ENCODE results near the gene BTBD17. TPM values are rescaled to one million over a fixed set of nuclear protein-coding genes. Genes with fewer than 3 reads are reported as not detected.

The BTBD17 gene
- total and polyA plus RNA-seq, 2 experiments from 2014 or later: 0.39 to 1.3 TPM

- no peaks in the 10 kb centered on the region for H3K9me3 ChIP-seq (ENCODE audit: low read depth)
- no peaks in the 10 kb centered on the region for H3K27me3 ChIP-seq
- no peaks in the 10 kb centered on the region for H4K20me1 ChIP-seq (ENCODE audit: insufficient read depth, poor library complexity, severe bottlenecking)
- no peaks in the 10 kb centered on the region for H3K9me2 ChIP-seq (replicated peaks; ENCODE audit: insufficient read depth)
- H3K4me3 ChIP-seq: no peak overlapping the region
- no peak overlapping the region for H3K4me2 ChIP-seq
- no peak for DNase-seq (ENCODE audit: low spot score)
- no peak overlapping the region for H2AFZ ChIP-seq
- 95% methylated on average over 4 of the region's 4 CpGs for WGBS (ENCODE audit: low lambda C conversion rate, missing lambda C conversion rate)
- TF ChIP-seq EZH2phosphoT487 (IDR thresholded peaks at IDR 0.05; ENCODE audit: low read depth, severe bottlenecking, unreplicated experiment) (no peak), EZH2 (IDR thresholded peaks at IDR 0.05; ENCODE audit: borderline replicate concordance) (no peak), CTCF (IDR thresholded peaks at IDR 0.05; ENCODE audit: poor library complexity) (no peak)
- peaks cover 10% of the 10 kb centered on the region for H3K4me1 ChIP-seq (ENCODE audit: insufficient read depth)
- no peak overlapping the region for H3K27ac ChIP-seq
- no peaks in the 10 kb centered on the region for H3K36me3 ChIP-seq (replicated peaks; ENCODE audit: insufficient read depth, low read depth)
- H3K79me2 ChIP-seq: no peaks in the 10 kb centered on the region
Observed at GRCh38 chr17:74396567-74396966, 34.9 kb upstream of the BTBD17 start.

- no peak overlapping the region for H3K27ac ChIP-seq
Observed at GRCh38 chr17:74394977-74395376, 33.3 kb upstream of the BTBD17 start.

GRCh38 chr17:74394275-74394950 is 32.7 kb upstream of the BTBD17 start:
- Histone ChIP-seq H3K4me2 (no peak overlapping the region), H3K27ac (no peak overlapping the region)
- WGBS (ENCODE audit: low lambda C conversion rate, missing lambda C conversion rate): 76% methylated on average over 12 of the region's 12 CpGs

More at GRCh38 chr17:74394977-74395376, 33.3 kb upstream of the BTBD17 start:
- no peaks in the 10 kb centered on the region for H3K36me3 ChIP-seq (replicated peaks; ENCODE audit: insufficient read depth, low read depth)
- no peaks in the 10 kb centered on the region for H3K9me2 ChIP-seq (replicated peaks; ENCODE audit: insufficient read depth)
- no peaks in the 10 kb centered on the region for H3K9me3 ChIP-seq (ENCODE audit: low read depth)
- H3K79me2 ChIP-seq: no peaks in the 10 kb centered on the region
- no peak overlapping the region for H3K4me2 ChIP-seq
- no peaks in the 10 kb centered on the region for H4K20me1 ChIP-seq (ENCODE audit: insufficient read depth, poor library complexity, severe bottlenecking)
- H3K4me1 ChIP-seq (ENCODE audit: insufficient read depth): peaks cover 10% of the 10 kb centered on the region
- H2AFZ ChIP-seq: no peak overlapping the region
- WGBS (ENCODE audit: low lambda C conversion rate, missing lambda C conversion rate): 82% methylated on average over 7 of the region's 7 CpGs
- no peaks in the 10 kb centered on the region for H3K27me3 ChIP-seq
- H3K4me3 ChIP-seq: no peak overlapping the region
- no peak for DNase-seq (ENCODE audit: low spot score)
- TF ChIP-seq CTCF (IDR thresholded peaks at IDR 0.05; ENCODE audit: poor library complexity) (no peak), EZH2 (IDR thresholded peaks at IDR 0.05; ENCODE audit: borderline replicate concordance) (no peak), EZH2phosphoT487 (IDR thresholded peaks at IDR 0.05; ENCODE audit: low read depth, severe bottlenecking, unreplicated experiment) (no peak)

More at GRCh38 chr17:74394275-74394950, 32.7 kb upstream of the BTBD17 start:
- no peak for DNase-seq (ENCODE audit: low spot score)
- TF ChIP-seq EZH2 (IDR thresholded peaks at IDR 0.05; ENCODE audit: borderline replicate concordance) (no peak), CTCF (IDR thresholded peaks at IDR 0.05; ENCODE audit: poor library complexity) (no peak), EZH2phosphoT487 (IDR thresholded peaks at IDR 0.05; ENCODE audit: low read depth, severe bottlenecking, unreplicated experiment) (no peak)
- no peaks in the 10 kb centered on the region for H3K79me2 ChIP-seq
- no peaks in the 10 kb centered on the region for H4K20me1 ChIP-seq (ENCODE audit: insufficient read depth, poor library complexity, severe bottlenecking)
- no peaks in the 10 kb centered on the region for H3K9me3 ChIP-seq (ENCODE audit: low read depth)
- H3K4me1 ChIP-seq (ENCODE audit: insufficient read depth): peaks cover 10% of the 10 kb centered on the region
- no peaks in the 10 kb centered on the region for H3K36me3 ChIP-seq (replicated peaks; ENCODE audit: insufficient read depth, low read depth)
- no peaks in the 10 kb centered on the region for H3K27me3 ChIP-seq
- H2AFZ ChIP-seq: no peak overlapping the region
- H3K4me3 ChIP-seq: no peak overlapping the region
- no peaks in the 10 kb centered on the region for H3K9me2 ChIP-seq (replicated peaks; ENCODE audit: insufficient read depth)
